ENCODE results near the gene MGMT. TPM values are rescaled to one million over a fixed set of nuclear protein-coding genes. Genes with fewer than 3 reads are reported as not detected.

Gene MGMT
- total RNA-seq, 4 donors from 2014 or later = 10.9 to 37.7 (median 16.0) TPM

DNA sequence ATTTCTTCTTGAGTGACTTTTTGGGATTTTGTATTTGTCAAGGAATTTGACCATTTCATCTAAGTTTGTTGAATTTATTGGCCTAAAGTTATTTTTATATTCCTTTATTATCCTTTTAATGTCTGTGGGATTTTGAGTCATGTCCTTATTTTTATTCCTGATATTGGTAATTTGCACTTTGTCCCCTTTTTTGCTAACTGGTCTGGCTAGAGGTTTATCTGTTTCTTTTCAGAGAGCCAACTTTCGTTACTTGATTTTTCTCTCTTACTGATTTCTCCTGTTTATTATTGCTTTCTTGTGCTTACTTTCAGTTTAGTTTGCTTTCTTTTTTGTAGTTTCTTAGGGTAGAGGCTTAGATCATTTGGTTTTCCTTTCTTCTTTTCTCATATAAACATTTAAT lies 14.6 kb downstream of the MGMT start:
- no peak overlapping the region for H3K27ac ChIP-seq
- H3K27me3 ChIP-seq = no peaks in the 10 kb centered on the region
- H3K36me3 ChIP-seq = no peaks in the 10 kb centered on the region
- DNase-seq = no peak
- no peak overlapping the region for H3K4me3 ChIP-seq
- H3K4me1 ChIP-seq = no peaks in the 10 kb centered on the region
- H3K9me3 ChIP-seq = peaks cover 0 to 17% of the 10 kb centered on the region in 2 donors
- TF ChIP-seq POLR2A (IDR thresholded peaks at IDR 0.05) = no peak
- no peak for TF ChIP-seq CTCF (IDR thresholded peaks at IDR 0.05)
- intact Hi-C loops (cut with DNase I; ENCODE audit: low total_unique reads) = no loop called here

GRCh38 chr10:129483430-129484010 lies 16.5 kb downstream of the MGMT start:
- H3K9me3 ChIP-seq = peaks cover 0 to 17% of the 10 kb centered on the region in 2 donors
- H3K27ac ChIP-seq = no peak overlapping the region
- H3K4me3 ChIP-seq = no peak overlapping the region
- no peaks in the 10 kb centered on the region for H3K36me3 ChIP-seq
- TF ChIP-seq POLR2A (IDR thresholded peaks at IDR 0.05) (no peak), CTCF (IDR thresholded peaks at IDR 0.05) (no peak)
- DNase-seq = no peak
- intact Hi-C loops (cut with DNase I; ENCODE audit: low total_unique reads) = no loop called here
- no peaks in the 10 kb centered on the region for H3K27me3 ChIP-seq
- H3K4me1 ChIP-seq = no peaks in the 10 kb centered on the region

DNA sequence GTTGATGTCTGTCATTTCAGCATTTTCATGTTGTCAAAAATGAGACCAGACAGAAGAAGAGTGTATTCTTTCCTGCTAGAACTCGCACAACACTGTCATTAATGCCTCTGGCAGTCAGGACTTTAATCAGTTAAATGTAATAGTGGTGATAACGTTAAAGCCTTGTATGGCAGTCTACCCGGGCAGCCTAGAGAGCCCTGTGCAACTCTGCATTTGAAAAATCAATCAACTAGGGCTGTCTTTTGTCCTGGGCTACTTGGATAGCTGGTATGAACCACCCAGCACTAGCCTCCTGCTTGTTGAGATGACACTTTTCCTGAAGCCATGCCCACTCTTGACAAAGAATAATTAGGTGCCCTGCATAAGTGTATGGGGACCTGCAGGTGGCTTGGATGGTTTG lies 19.8 kb downstream of the MGMT start:
- H3K4me3 ChIP-seq = no peak overlapping the region
- no peaks in the 10 kb centered on the region for H3K27me3 ChIP-seq
- intact Hi-C loops (cut with DNase I; ENCODE audit: low total_unique reads) = no loop called here
- peaks cover 0 to 35% of the 10 kb centered on the region in 2 donors for H3K9me3 ChIP-seq
- H3K36me3 ChIP-seq = no peaks in the 10 kb centered on the region
- no peak for DNase-seq
- H3K4me1 ChIP-seq = no peaks in the 10 kb centered on the region
- H3K27ac ChIP-seq = no peak overlapping the region
- TF ChIP-seq CTCF (IDR thresholded peaks at IDR 0.05) = no peak
- no peak for TF ChIP-seq POLR2A (IDR thresholded peaks at IDR 0.05)

GRCh38 chr10:129491123-129491734 lies 24.2 kb downstream of the MGMT start:
- H3K36me3 ChIP-seq = no peaks in the 10 kb centered on the region
- H3K27ac ChIP-seq = no peak overlapping the region
- peaks cover 0 to 19% of the 10 kb centered on the region in 2 donors for H3K9me3 ChIP-seq
- no peak for TF ChIP-seq CTCF (IDR thresholded peaks at IDR 0.05)
- no peak for TF ChIP-seq POLR2A (IDR thresholded peaks at IDR 0.05)
- no peak for DNase-seq
- H3K4me1 ChIP-seq = no peaks in the 10 kb centered on the region
- H3K27me3 ChIP-seq = no peaks in the 10 kb centered on the region
- intact Hi-C loops (cut with DNase I; ENCODE audit: low total_unique reads) = no loop called here
- no peak overlapping the region for H3K4me3 ChIP-seq

- Histone ChIP-seq H3K4me3 (no peak overlapping the region), H3K4me1 (no peaks in the 10 kb centered on the region), H3K27me3 (no peaks in the 10 kb centered on the region), H3K36me3 (no peaks in the 10 kb centered on the region), H3K27ac (no peak overlapping the region), H3K9me3 (peaks cover 0 to 19% of the 10 kb centered on the region in 2 donors)
- no peak for DNase-seq
- no peak for TF ChIP-seq POLR2A (IDR thresholded peaks at IDR 0.05)
- TF ChIP-seq CTCF (IDR thresholded peaks at IDR 0.05) = no peak
- intact Hi-C loops (cut with DNase I; ENCODE audit: low total_unique reads) = no loop called here
Observed at GRCh38 chr10:129494176-129494575, 27.1 kb downstream of the MGMT start.
